PC-9 (cell line): Measurements from ENCODE around the gene ANKS1B. TPM values are rescaled to one million over a fixed set of nuclear protein-coding genes. Genes with fewer than 3 reads are reported as not detected.

ENCODE experiments used
- BruUV-seq: library from RNA; stranded (reverse); fragments of 400-500 nt; replicated peaks from 2 replicates; lab custom pipeline; 2021; lab: Mats Ljungman, UMichigan
- CTCF ChIA-PET: fragments of 300-600 bp; sonication (Branson Sonifier 250); formaldehyde crosslinking; loops from one replicate; lab custom pipeline; 2022; ENCODE audit warnings: antibody characterized with exemption; lab: Charles Lee
- POLR2A ChIA-PET: fragments of 300-600 bp; sonication (Branson Sonifier 250); formaldehyde crosslinking; loops from one replicate; lab custom pipeline; 2022; ENCODE audit warnings: antibody characterized with exemption; ENCODE audit not compliant: unreplicated experiment; lab: Charles Lee
- DNase-seq, 2 experiments: peaks; one replicate each; pipeline versions ENCODE4 v3.0.0 to v3.0.0-alpha.2; 2015 to 2022; ENCODE audit warnings: mixed read lengths in 1 of 2
- H2AFZ ChIP-seq: fragments of 200-600 bp; sonication (generic); 2 replicates; pipeline ENCODE4 v1.8.1; 2017; ENCODE audit warnings: antibody characterized with exemption
- H3F3A ChIP-seq: fragments of 200-600 bp; sonication (generic); 2 replicates; pipeline ENCODE4 v1.8.1; 2017; ENCODE audit warnings: antibody characterized with exemption, mild to moderate bottlenecking, low read depth; ENCODE audit not compliant: insufficient read depth
- H3K27ac ChIP-seq: fragments of 200-600 bp; sonication (generic); 2 replicates; pipeline ENCODE4 v1.6.1; 2016; ENCODE audit warnings: mixed run types
- H3K27me3 ChIP-seq: fragments of 200-600 bp; sonication (generic); 2 replicates; pipeline ENCODE4 v1.6.1; 2016; ENCODE audit warnings: low read depth, mixed run types; ENCODE audit not compliant: insufficient read depth
- H3K36me3 ChIP-seq: fragments of 200-600 bp; sonication (generic); 2 replicates; pipeline ENCODE4 v1.6.1; 2016; ENCODE audit warnings: low read depth, mixed run types
- H3K4me1 ChIP-seq: fragments of 200-600 bp; sonication (generic); replicated peaks from 2 replicates; pipeline ENCODE4 v1.6.1; 2016; ENCODE audit warnings: mixed run types; ENCODE audit not compliant: insufficient read depth
- H3K4me2 ChIP-seq: fragments of 200-600 bp; sonication (generic); 2 replicates; pipeline ENCODE4 v1.6.1; 2017; ENCODE audit warnings: mixed run types
- H3K4me3 ChIP-seq: fragments of 200-600 bp; sonication (generic); 2 replicates; pipeline ENCODE4 v1.6.1; 2016; ENCODE audit warnings: mixed run types
- H3K79me2 ChIP-seq: fragments of 200-600 bp; sonication (generic); 2 replicates; pipeline ENCODE4 v1.6.1; 2017; ENCODE audit warnings: low read depth, mixed run types
- H3K9me2 ChIP-seq: fragments of 200-600 bp; sonication (generic); 2 replicates; pipeline ENCODE4 v1.8.1; 2017; ENCODE audit warnings: mild to moderate bottlenecking; ENCODE audit not compliant: insufficient read depth
- H3K9me3 ChIP-seq: fragments of 200-600 bp; sonication (generic); 2 replicates; pipeline ENCODE4 v1.8.1; 2016; ENCODE audit warnings: low read depth; ENCODE audit not compliant: insufficient read depth
- H4K20me1 ChIP-seq: fragments of 200-600 bp; sonication (generic); 2 replicates; pipeline ENCODE4 v1.8.1; 2017; ENCODE audit not compliant: insufficient read depth
- EZH2 ChIP-seq: fragments of 200-600 bp; sonication (generic); IDR thresholded peaks from 2 replicates; pipeline ENCODE4 v1.8.0; 2017; ENCODE audit warnings: antibody characterized with exemption, low read depth
- intact Hi-C: fragments of 100-400 bp; cut with micrococcal nuclease; formaldehyde crosslinking; loops from one replicate; pipeline ENCODE4 v1.10.0; 2022; ENCODE audit not compliant: unreplicated experiment
- total RNA-seq: library from RNA; stranded (reverse); gene quantifications from 2 replicates; pipeline ENCODE4 v1.2.3, GENCODE V29; 2021
- TF ChIP-seq, protein P1 (sequence below): fragments of 200-600 bp; sonication (generic); conservative IDR thresholded peaks from 2 replicates; pipeline ENCODE4 v1.6.1; 2017; ENCODE audit warnings: mixed run types, antibody characterized with exemption, mild to moderate bottlenecking, moderate library complexity

The ANKS1B gene
- total RNA-seq, 1 experiment from 2014 or later, result not detected

- intact Hi-C loops, result no loop called here
Observed at GRCh38 chr12:98737322-98737712, 1247.4 kb downstream of the ANKS1B start.

DNA sequence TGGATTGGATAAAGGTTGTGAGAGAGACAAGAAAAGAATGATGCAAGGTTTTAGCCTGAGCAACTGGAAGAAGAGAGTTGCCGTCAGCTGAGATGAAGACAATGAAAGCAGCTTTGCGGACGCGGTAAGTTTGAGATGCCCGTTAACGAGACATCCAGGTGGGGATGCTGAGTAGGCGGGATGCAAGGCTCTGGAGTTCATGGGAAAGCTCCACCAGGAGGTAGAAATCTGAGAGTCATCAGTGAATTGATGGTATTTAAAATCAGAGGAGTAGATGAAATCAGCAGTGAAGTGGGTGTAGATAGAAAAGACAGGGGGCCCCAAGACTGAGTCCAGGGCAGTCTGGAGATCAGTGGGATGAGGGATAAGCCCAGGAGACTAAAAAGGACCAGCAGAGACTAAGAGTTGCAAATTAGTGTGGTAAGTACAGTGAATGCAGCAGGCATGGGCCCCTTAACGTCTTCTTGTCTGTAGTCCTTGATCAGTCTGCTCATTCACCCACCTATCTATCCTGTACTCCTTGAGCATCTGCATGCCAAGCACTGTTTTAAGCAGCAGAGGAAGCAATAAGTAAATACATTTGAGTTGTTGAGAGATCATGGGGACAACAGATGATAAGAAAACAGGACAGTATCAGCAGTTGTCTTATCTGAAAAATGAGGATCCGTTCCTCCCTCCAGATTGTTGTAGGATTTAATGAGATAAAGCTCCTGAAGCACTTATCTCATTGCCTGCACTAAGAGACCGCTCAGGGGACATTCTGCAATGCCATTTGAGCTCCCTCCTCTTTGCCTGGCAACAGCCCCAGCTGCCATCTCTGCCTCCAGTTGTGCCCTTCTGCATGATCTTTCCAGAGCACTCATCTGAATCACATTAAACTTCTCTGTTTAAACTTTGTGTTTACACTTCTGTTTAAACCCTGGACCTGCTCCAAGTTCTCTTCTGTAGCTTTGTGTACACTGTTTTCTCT lies 1248.1 kb downstream of the ANKS1B start:
- Histone ChIP-seq H3K9me2 (no peaks in the 10 kb centered on the region), H2AFZ (no peak overlapping the region), H3K9me3 (no peaks in the 10 kb centered on the region), H3K4me3 (no peak overlapping the region), H3K79me2 (no peaks in the 10 kb centered on the region), H3K4me1 (no peaks in the 10 kb centered on the region), H3K36me3 (no peaks in the 10 kb centered on the region), H3K27me3 (peaks cover 16% of the 10 kb centered on the region), H3K27ac (no peak overlapping the region), H3F3A (no peaks in the 10 kb centered on the region), H3K4me2 (no peak overlapping the region), H4K20me1 (no peaks in the 10 kb centered on the region)
- no peak for TF ChIP-seq EZH2
- TF ChIP-seq, protein P1, sequence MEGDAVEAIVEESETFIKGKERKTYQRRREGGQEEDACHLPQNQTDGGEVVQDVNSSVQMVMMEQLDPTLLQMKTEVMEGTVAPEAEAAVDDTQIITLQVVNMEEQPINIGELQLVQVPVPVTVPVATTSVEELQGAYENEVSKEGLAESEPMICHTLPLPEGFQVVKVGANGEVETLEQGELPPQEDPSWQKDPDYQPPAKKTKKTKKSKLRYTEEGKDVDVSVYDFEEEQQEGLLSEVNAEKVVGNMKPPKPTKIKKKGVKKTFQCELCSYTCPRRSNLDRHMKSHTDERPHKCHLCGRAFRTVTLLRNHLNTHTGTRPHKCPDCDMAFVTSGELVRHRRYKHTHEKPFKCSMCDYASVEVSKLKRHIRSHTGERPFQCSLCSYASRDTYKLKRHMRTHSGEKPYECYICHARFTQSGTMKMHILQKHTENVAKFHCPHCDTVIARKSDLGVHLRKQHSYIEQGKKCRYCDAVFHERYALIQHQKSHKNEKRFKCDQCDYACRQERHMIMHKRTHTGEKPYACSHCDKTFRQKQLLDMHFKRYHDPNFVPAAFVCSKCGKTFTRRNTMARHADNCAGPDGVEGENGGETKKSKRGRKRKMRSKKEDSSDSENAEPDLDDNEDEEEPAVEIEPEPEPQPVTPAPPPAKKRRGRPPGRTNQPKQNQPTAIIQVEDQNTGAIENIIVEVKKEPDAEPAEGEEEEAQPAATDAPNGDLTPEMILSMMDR, result no peak
- DNase-seq, result no peak
- ChIA-PET POLR2A (interaction anchor here (0.6 kb wide), 1 partner anchor 292 kb away, joined by 3 read pairs; no protein-coding TSS in a partner anchor), CTCF (interaction anchor here (0.6 kb wide), 1 partner anchor 132 kb away, joined by 3 read pairs; no protein-coding TSS in a partner anchor)
- intact Hi-C loops, result no loop called here
- no TSS peak for BruUV-seq

More at GRCh38 chr12:98737322-98737712, 1247.4 kb downstream of the ANKS1B start:
- H3K4me1 ChIP-seq, result no peaks in the 10 kb centered on the region
- H3K79me2 ChIP-seq, result no peaks in the 10 kb centered on the region
- H3K9me2 ChIP-seq, result no peaks in the 10 kb centered on the region
- H3K4me3 ChIP-seq, result no peak overlapping the region
- no TSS peak for BruUV-seq
- H4K20me1 ChIP-seq, result no peaks in the 10 kb centered on the region
- no peak overlapping the region for H3K4me2 ChIP-seq
- H3K27ac ChIP-seq, result no peak overlapping the region
- H3K9me3 ChIP-seq, result no peaks in the 10 kb centered on the region
- TF ChIP-seq, protein P1, result no peak
- no peak for TF ChIP-seq EZH2
- DNase-seq, result no peak
- ChIA-PET CTCF (no interaction called here), POLR2A (interaction anchor here (0.6 kb wide), 1 partner anchor 293 kb away, joined by 3 read pairs; no protein-coding TSS in a partner anchor)
- H3K27me3 ChIP-seq, result peaks cover 21% of the 10 kb centered on the region
- H2AFZ ChIP-seq, result no peak overlapping the region
- H3F3A ChIP-seq, result no peaks in the 10 kb centered on the region
- H3K36me3 ChIP-seq, result no peaks in the 10 kb centered on the region

DNA sequence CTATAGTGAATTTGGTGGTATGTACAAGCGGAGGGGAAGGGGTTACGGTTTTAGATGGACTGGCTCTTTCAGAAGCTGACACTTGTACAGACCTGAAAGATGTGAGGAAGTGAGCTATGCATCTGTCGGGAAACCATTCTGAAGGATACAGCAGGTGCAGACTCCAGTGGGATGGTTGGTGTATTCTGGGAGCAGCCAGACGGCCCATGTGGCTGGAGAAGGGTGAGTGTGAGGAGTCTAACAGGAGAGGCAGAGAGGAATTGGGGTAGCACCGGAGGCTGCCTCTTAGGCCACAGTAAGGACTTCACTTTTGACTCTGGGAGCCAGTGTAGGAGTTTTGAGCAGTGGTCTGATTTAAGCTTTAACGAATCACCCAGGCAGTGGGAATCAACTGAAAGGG lies 1248.9 kb downstream of the ANKS1B start:
- Histone ChIP-seq H3K4me3 (no peak overlapping the region), H3K9me2 (no peaks in the 10 kb centered on the region), H4K20me1 (no peaks in the 10 kb centered on the region), H3K27ac (no peak overlapping the region), H3K27me3 (peaks cover 10% of the 10 kb centered on the region), H3K79me2 (no peaks in the 10 kb centered on the region), H3F3A (no peaks in the 10 kb centered on the region), H3K4me2 (no peak overlapping the region), H3K36me3 (no peaks in the 10 kb centered on the region), H2AFZ (no peak overlapping the region), H3K4me1 (no peaks in the 10 kb centered on the region), H3K9me3 (no peaks in the 10 kb centered on the region)
- intact Hi-C loops, result no loop called here
- no TSS peak for BruUV-seq
- CTCF ChIA-PET, result interaction anchor here (0.6 kb wide), 1 partner anchor 132 kb away, joined by 3 read pairs; no protein-coding TSS in a partner anchor
- POLR2A ChIA-PET, result no interaction called here
- no peak for DNase-seq
- TF ChIP-seq, protein P1, result no peak
- TF ChIP-seq EZH2, result no peak
